Type B pancreatic cell (in vitro differentiated cells): ENCODE data around the gene E2F1. TPM values are rescaled to one million over a fixed set of nuclear protein-coding genes. Genes with fewer than 3 reads are reported as not detected.

Experiments used
- DNase-seq: peaks from one replicate; pipeline ENCODE4 v3.0.0; 2021; ENCODE audit warnings: mixed read lengths; ENCODE audit not compliant: unreplicated experiment; ENCODE audit errors: extremely low spot score
- H3K27ac Mint-ChIP-seq: 2 replicates; pipeline ENCODE4 v1.8.0; 2021; ENCODE audit warnings: mild to moderate bottlenecking, mixed read lengths
- H3K27me3 Mint-ChIP-seq: 2 replicates; pipeline ENCODE4 v1.8.0; 2021; ENCODE audit warnings: mixed read lengths
- H3K36me3 Mint-ChIP-seq: 2 replicates; pipeline ENCODE4 v1.8.0; 2021; ENCODE audit warnings: mixed read lengths
- H3K4me1 Mint-ChIP-seq: one replicate; pipeline ENCODE4 v1.8.0; 2021; ENCODE audit warnings: mixed read lengths; ENCODE audit not compliant: unreplicated experiment
- H3K4me3 Mint-ChIP-seq: 2 replicates; pipeline ENCODE4 v1.8.0; 2021; ENCODE audit warnings: mild to moderate bottlenecking, mixed read lengths
- H3K9me3 Mint-ChIP-seq: 2 replicates; pipeline ENCODE4 v1.8.0; 2021; ENCODE audit warnings: mixed read lengths
- CTCF ChIP-seq: fragments of 200-600 bp; sonication (generic); conservative IDR thresholded peaks from 2 replicates; pipeline ENCODE4 v1.5.0; 2021; ENCODE audit warnings: antibody characterized with exemption, mild to moderate bottlenecking
- total RNA-seq: library from RNA; stranded (reverse); gene quantifications from 2 replicates; pipeline ENCODE4 v1.2.1, GENCODE V29; 2021; ENCODE audit warnings: low replicate concordance

E2F1 gene
- total RNA-seq, 1 donor from 2014 or later: 32.8 TPM

GRCh38 chr20:33670715-33671499 lies 15.3 kb downstream of the E2F1 start:
- no peaks in the 10 kb centered on the region for H3K9me3 Mint-ChIP-seq
- TF ChIP-seq CTCF: no peak
- no peak for DNase-seq
- no peaks in the 10 kb centered on the region for H3K27me3 Mint-ChIP-seq
- peaks cover 43% of the 10 kb centered on the region for H3K4me1 Mint-ChIP-seq
- peak overlapping the region; percentile 18 for H3K27ac Mint-ChIP-seq
- H3K36me3 Mint-ChIP-seq: peaks cover 16% of the 10 kb centered on the region
- H3K4me3 Mint-ChIP-seq: peak overlapping the region; percentile 78

- Mint-ChIP-seq H3K36me3 (peaks cover 16% of the 10 kb centered on the region), H3K27me3 (no peaks in the 10 kb centered on the region), H3K9me3 (no peaks in the 10 kb centered on the region), H3K27ac (peak overlapping the region; percentile 36), H3K4me3 (peak overlapping the region; percentile 61), H3K4me1 (peaks cover 40% of the 10 kb centered on the region)
- TF ChIP-seq CTCF: no peak
- DNase-seq: no peak
Measured at GRCh38 chr20:33669873-33670640, 16.1 kb downstream of the E2F1 start.

GRCh38 chr20:33669224-33669623 lies 17.0 kb downstream of the E2F1 start:
- Mint-ChIP-seq H3K4me1 (peaks cover 45% of the 10 kb centered on the region), H3K4me3 (peak overlapping the region; percentile 58), H3K27ac (no peak overlapping the region), H3K9me3 (no peaks in the 10 kb centered on the region), H3K27me3 (no peaks in the 10 kb centered on the region), H3K36me3 (peaks cover 16% of the 10 kb centered on the region)
- no peak for TF ChIP-seq CTCF
- DNase-seq: no peak

GRCh38 chr20:33668466-33669155 lies 17.6 kb downstream of the E2F1 start:
- DNase-seq: no peak
- H3K4me1 Mint-ChIP-seq: peaks cover 46% of the 10 kb centered on the region

More at GRCh38 chr20:33668466-33669155, 17.6 kb downstream of the E2F1 start:
- H3K27ac Mint-ChIP-seq: no peak overlapping the region
- TF ChIP-seq CTCF: no peak
- peaks cover 16% of the 10 kb centered on the region for H3K36me3 Mint-ChIP-seq
- H3K4me3 Mint-ChIP-seq: peak overlapping the region; percentile 58
- no peaks in the 10 kb centered on the region for H3K27me3 Mint-ChIP-seq
- no peaks in the 10 kb centered on the region for H3K9me3 Mint-ChIP-seq
